ENCODE results near the gene MDFI.
A peak's percentile ranks its signal among the peaks of the same experiment; 100 is the strongest.

Gene MDFI

DNA sequence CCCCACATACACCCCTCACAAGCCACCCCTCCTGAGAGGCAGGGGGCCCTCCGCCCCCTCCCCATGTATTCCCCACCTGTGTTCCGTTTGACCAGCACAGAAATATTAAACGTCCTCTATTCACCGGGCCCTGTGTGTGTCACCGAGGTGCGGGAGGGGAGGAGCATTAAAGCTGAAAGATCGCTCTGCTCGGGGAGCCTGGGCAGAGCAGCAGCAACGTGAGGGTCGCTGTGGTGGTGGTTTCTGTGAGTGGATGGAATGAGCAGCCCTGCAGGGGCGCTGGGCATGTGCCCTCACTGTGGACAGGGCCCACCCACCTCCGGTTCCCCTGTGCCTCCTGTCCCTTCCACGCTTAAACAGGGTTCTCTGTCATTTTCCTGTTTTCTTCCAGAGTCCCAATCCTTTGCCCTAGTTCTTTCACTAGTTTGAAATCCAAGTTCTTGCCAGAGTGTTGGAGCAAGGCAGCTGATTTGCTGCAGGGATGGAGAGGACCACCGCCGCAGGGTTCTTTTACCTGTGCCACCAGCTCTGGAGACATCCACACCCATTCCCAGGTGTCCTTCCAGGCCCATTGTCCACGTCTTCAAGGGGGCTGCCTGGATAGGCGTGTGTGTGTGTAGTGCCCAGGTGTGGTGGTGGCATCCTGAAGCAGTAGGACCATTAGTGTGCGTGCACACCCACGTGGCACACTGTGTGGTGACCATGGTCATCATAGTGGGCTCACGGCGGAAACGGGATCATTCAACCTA is 37.6 kb upstream of the MDFI start:
- TF ChIP-seq, protein P1, sequence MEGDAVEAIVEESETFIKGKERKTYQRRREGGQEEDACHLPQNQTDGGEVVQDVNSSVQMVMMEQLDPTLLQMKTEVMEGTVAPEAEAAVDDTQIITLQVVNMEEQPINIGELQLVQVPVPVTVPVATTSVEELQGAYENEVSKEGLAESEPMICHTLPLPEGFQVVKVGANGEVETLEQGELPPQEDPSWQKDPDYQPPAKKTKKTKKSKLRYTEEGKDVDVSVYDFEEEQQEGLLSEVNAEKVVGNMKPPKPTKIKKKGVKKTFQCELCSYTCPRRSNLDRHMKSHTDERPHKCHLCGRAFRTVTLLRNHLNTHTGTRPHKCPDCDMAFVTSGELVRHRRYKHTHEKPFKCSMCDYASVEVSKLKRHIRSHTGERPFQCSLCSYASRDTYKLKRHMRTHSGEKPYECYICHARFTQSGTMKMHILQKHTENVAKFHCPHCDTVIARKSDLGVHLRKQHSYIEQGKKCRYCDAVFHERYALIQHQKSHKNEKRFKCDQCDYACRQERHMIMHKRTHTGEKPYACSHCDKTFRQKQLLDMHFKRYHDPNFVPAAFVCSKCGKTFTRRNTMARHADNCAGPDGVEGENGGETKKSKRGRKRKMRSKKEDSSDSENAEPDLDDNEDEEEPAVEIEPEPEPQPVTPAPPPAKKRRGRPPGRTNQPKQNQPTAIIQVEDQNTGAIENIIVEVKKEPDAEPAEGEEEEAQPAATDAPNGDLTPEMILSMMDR (IDR thresholded peaks at IDR 0.05), result no peak
- Histone ChIP-seq H3K27me3 (peaks cover 12% of the 10 kb centered on the region), H3K27ac (no peak overlapping the region), H3K9me3 (no peaks in the 10 kb centered on the region), H3K36me3 (no peaks in the 10 kb centered on the region), H3K4me1 (ENCODE audit: control insufficient read depth in 1 of 2, insufficient read depth in 1 of 2, low read depth in 1 of 2, low read length in 1 of 2) (no peaks in the 10 kb centered on the region), H3K4me3 (ENCODE audit: low read depth in 1 of 2, low read length in 1 of 2) (no peak overlapping the region)

DNA sequence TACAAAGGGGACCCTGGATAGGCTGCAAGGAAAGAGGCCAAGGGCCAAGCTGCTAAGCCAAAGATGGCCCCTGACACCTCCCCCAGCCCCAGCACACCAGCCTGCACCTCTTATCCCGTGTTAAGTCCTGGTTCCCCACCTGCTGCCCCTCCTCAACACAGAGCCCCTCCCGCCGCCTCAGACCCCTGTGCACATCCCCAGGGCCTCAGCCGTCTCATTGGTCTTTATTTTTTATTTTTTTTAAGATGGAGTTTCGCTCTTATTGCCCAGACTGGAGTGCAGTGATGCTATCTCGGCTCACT is 37.1 kb upstream of the MDFI start:
- peaks cover 12% of the 10 kb centered on the region for H3K27me3 ChIP-seq
- no peak overlapping the region for H3K4me3 ChIP-seq (ENCODE audit: low read depth in 1 of 2, low read length in 1 of 2)
- no peaks in the 10 kb centered on the region for H3K4me1 ChIP-seq (ENCODE audit: control insufficient read depth in 1 of 2, insufficient read depth in 1 of 2, low read depth in 1 of 2, low read length in 1 of 2)
- H3K9me3 ChIP-seq, result no peaks in the 10 kb centered on the region
- H3K36me3 ChIP-seq, result no peaks in the 10 kb centered on the region
- H3K27ac ChIP-seq, result no peak overlapping the region
- TF ChIP-seq, protein P1 (IDR thresholded peaks at IDR 0.05), result no peak

DNA sequence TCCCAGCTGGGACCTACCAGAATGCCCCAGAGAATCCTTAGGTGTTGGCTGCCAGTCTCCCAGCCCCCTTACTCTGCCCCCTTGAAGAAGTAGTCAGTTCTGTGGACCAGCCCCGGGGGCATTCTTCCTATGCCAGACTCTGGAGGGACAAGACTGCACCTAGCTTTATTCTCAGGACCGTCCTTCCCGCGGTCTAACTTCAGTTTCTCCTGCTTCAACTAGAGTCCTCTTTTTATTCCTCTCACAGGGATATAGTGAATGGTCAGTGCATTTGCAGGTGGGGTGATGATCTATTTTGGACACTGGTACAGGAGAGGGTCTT is 35.9 kb upstream of the MDFI start:
- Histone ChIP-seq H3K27ac (no peak overlapping the region), H3K27me3 (peaks cover 12% of the 10 kb centered on the region), H3K36me3 (no peaks in the 10 kb centered on the region), H3K4me1 (ENCODE audit: control insufficient read depth in 1 of 2, insufficient read depth in 1 of 2, low read depth in 1 of 2, low read length in 1 of 2) (no peaks in the 10 kb centered on the region), H3K4me3 (ENCODE audit: low read depth in 1 of 2, low read length in 1 of 2) (no peak overlapping the region), H3K9me3 (no peaks in the 10 kb centered on the region)
- TF ChIP-seq, protein P1 (IDR thresholded peaks at IDR 0.05), result no peak

DNA sequence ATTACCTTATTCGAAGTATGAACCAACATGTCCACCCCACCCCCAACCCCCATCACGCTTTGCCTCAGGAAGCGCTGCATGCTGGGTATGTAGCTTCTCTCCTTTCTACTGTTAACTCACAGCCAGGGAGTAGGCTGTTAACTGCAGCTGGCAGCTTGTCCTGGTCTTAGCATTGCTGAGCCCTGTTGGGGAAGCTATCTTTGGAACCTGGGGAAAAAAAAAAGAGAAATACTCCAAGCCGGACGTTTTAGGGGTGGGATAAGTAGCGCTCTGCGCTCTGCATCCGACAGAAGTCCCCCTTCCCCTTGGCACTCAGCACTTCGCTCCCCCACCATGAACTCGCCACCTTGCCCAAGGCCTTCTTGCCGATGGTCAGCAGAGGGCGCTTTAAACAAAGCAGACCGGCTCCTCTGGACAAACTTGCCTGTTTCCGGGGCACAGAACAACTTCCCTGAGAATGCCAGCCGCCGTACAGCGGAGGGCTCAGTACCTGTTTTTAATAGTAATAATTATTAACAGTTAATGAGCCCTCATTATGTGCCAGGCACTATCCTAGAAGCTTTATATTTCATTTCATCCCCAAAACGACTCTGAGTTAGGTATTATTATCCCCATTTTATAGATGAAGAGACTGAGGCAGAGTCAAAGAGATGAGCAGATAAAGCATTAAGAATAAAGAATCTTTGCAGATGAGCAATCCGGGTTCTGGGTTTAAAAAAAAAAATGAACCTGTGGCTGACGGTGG is 35.2 kb upstream of the MDFI start:
- no peaks in the 10 kb centered on the region for H3K9me3 ChIP-seq
- no peaks in the 10 kb centered on the region for H3K4me1 ChIP-seq (ENCODE audit: control insufficient read depth in 1 of 2, insufficient read depth in 1 of 2, low read depth in 1 of 2, low read length in 1 of 2)
- H3K4me3 ChIP-seq (ENCODE audit: low read depth in 1 of 2, low read length in 1 of 2), result no peak overlapping the region
- TF ChIP-seq, protein P1 (IDR thresholded peaks at IDR 0.05), result peak; percentile 75
- peaks cover 12% of the 10 kb centered on the region for H3K27me3 ChIP-seq
- no peaks in the 10 kb centered on the region for H3K36me3 ChIP-seq
- no peak overlapping the region for H3K27ac ChIP-seq

DNA sequence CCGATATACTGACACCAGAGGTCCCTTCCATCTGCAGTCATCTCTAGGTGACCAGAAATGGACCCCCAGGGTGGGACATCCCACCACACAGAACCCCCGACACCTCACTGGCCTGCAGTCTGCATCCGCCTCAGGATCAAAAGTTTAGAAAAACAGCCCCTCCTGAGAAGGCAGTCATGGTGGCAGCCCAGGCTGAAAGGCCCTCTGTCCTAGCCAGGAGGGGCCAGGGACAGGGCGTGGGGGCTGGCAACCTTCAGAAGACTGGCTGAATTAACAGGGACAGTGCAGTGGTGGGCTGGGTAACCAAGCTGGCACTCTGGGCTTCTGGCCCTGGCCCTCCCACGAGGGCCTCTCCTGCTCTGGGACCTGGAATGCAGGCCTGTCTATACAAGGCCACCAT is 34.3 kb upstream of the MDFI start:
- Histone ChIP-seq H3K27ac (no peak overlapping the region), H3K36me3 (no peaks in the 10 kb centered on the region), H3K9me3 (no peaks in the 10 kb centered on the region), H3K27me3 (peaks cover 12% of the 10 kb centered on the region), H3K4me1 (ENCODE audit: control insufficient read depth in 1 of 2, insufficient read depth in 1 of 2, low read depth in 1 of 2, low read length in 1 of 2) (no peaks in the 10 kb centered on the region), H3K4me3 (ENCODE audit: low read depth in 1 of 2, low read length in 1 of 2) (no peak overlapping the region)
- TF ChIP-seq, protein P1 (IDR thresholded peaks at IDR 0.05), result no peak
